ENCODE measurements around the gene STOM. TPM values are rescaled to one million over a fixed set of nuclear protein-coding genes. Genes with fewer than 3 reads are reported as not detected.

Gene STOM
- total and polyA plus RNA-seq, 11 donors = 125 to 239 (median 148) TPM

GRCh38 chr9:121366611-121367192 lies 3.3 kb downstream of the STOM start:
- DNase-seq (no peak), ATAC-seq (no peak)
- no peaks in the 10 kb centered on the region for H3K9me3 ChIP-seq
- 60 to 73% (median 66%) methylated on average over 5 of the region's 5 CpGs for WGBS, 4 donors
- no peaks in the 10 kb centered on the region for H3K27me3 ChIP-seq
- H3K36me3 ChIP-seq = peaks cover 0 to 22% (median 14%) of the 10 kb centered on the region in 9 donors
- intact Hi-C loops (cut with DNase I) = no loop called here
- H3K27ac ChIP-seq = peak overlapping the region in 11 of 12 donors; percentile 91 to 99 (median 97)
- H3K4me1 ChIP-seq = peaks cover 23 to 86% (median 75%) of the 10 kb centered on the region in 12 donors
- TF ChIP-seq POLR2A (IDR thresholded peaks at IDR 0.05) (no peak), CTCF (IDR thresholded peaks at IDR 0.05) (no peak)
- peak overlapping the region in 11 of 12 donors; percentile 66 to 88 (median 79) for H3K4me3 ChIP-seq

- H3K9me3 ChIP-seq = no peaks in the 10 kb centered on the region
- peaks cover 28 to 86% (median 77%) of the 10 kb centered on the region in 12 donors for H3K4me1 ChIP-seq
- no peaks in the 10 kb centered on the region for H3K27me3 ChIP-seq
- peak overlapping the region in 11 of 12 donors; percentile 15 to 99 (median 96) for H3K27ac ChIP-seq
- peaks cover 0 to 22% (median 14%) of the 10 kb centered on the region in 9 donors for H3K36me3 ChIP-seq
- intact Hi-C loops (cut with DNase I) = no loop called here
- no peak for TF ChIP-seq CTCF (IDR thresholded peaks at IDR 0.05)
- peak overlapping the region in 8 of 12 donors; percentile 3 to 88 (median 71) for H3K4me3 ChIP-seq
- 33 to 45% (median 37%) methylated on average over 2 of the region's 2 CpGs for WGBS, 4 donors
- DNase-seq (no peak), ATAC-seq (no peak)
Observed at GRCh38 chr9:121365564-121365963, 4.5 kb downstream of the STOM start.

- Histone ChIP-seq H3K27ac (peak overlapping the region in 11 of 12 donors; percentile 46 to 99 (median 96)), H3K27me3 (no peaks in the 10 kb centered on the region), H3K4me3 (peak overlapping the region in 8 of 12 donors; percentile 10 to 88 (median 49)), H3K9me3 (no peaks in the 10 kb centered on the region), H3K4me1 (peaks cover 32 to 91% (median 82%) of the 10 kb centered on the region in 12 donors), H3K36me3 (peaks cover 0 to 22% (median 14%) of the 10 kb centered on the region in 9 donors)
- DNase-seq = no peak
- TF ChIP-seq POLR2A (IDR thresholded peaks at IDR 0.05) (no peak), CTCF (IDR thresholded peaks at IDR 0.05) (no peak)
- ATAC-seq = no peak
- intact Hi-C loops (cut with DNase I) = no loop called here
Observed at GRCh38 chr9:121364886-121365285, 5.2 kb downstream of the STOM start.

GRCh38 chr9:121364077-121364476 lies 6.0 kb downstream of the STOM start:
- intact Hi-C loops (cut with DNase I) = no loop called here

More at GRCh38 chr9:121364077-121364476, 6.0 kb downstream of the STOM start:
- Histone ChIP-seq H3K27me3 (no peaks in the 10 kb centered on the region), H3K36me3 (peaks cover 0 to 22% (median 14%) of the 10 kb centered on the region in 9 donors), H3K4me1 (peaks cover 32 to 99% (median 90%) of the 10 kb centered on the region in 12 donors), H3K9me3 (no peaks in the 10 kb centered on the region), H3K27ac (peak overlapping the region; percentile 46 to 99 (median 96)), H3K4me3 (peak overlapping the region in 9 of 12 donors; percentile 3 to 88 (median 22))
- TF ChIP-seq CTCF (IDR thresholded peaks at IDR 0.05) (no peak), POLR2A (IDR thresholded peaks at IDR 0.05) (no peak)
- DNase-seq (no peak), ATAC-seq (no peak)
- 34 to 49% (median 37%) methylated on average over 5 of the region's 5 CpGs for WGBS, 4 donors
